Measurements from ENCODE around the gene HAL.

DNA sequence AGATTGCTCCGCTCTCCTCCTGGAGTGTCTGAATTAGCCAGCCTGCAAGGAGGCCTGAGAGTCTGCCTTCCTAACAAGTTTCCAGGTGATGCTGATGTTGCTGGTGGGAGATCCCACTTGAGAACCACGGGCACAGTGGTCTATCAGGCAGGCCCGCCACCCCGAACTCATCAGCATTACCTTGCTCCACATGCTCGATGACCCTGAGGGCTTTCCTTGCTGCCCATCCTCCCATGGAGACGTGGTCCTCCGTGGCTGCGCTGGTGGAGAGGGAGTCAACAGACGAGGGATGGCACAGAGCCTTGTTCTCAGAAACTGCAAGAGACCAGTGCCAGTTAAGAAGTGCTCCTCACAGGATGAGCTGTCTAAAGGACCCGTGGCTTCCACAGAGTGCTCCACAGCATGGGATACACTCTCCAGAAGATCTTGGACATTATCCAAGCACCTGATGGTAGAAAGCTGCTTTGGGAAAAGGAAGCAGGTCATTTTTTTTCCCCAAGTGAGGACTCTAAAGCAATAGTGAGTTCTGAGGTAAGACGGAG lies 18.3 kb downstream of the HAL start:
- no peak for TF ChIP-seq POLR2A (IDR thresholded peaks at IDR 0.05)
- TF ChIP-seq, protein P1, sequence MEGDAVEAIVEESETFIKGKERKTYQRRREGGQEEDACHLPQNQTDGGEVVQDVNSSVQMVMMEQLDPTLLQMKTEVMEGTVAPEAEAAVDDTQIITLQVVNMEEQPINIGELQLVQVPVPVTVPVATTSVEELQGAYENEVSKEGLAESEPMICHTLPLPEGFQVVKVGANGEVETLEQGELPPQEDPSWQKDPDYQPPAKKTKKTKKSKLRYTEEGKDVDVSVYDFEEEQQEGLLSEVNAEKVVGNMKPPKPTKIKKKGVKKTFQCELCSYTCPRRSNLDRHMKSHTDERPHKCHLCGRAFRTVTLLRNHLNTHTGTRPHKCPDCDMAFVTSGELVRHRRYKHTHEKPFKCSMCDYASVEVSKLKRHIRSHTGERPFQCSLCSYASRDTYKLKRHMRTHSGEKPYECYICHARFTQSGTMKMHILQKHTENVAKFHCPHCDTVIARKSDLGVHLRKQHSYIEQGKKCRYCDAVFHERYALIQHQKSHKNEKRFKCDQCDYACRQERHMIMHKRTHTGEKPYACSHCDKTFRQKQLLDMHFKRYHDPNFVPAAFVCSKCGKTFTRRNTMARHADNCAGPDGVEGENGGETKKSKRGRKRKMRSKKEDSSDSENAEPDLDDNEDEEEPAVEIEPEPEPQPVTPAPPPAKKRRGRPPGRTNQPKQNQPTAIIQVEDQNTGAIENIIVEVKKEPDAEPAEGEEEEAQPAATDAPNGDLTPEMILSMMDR (IDR thresholded peaks at IDR 0.05) = no peak
